Pancreas (tissue), 10 donors: Measurements from ENCODE around the gene SNX7. TPM values are rescaled to one million over a fixed set of nuclear protein-coding genes. Genes with fewer than 3 reads are reported as not detected.
A peak's percentile ranks its signal among the peaks of the same experiment; 100 is the strongest.

Experiments used
- ATAC-seq, 4 donors: fragments of 200-7000 bp; cut with Tn5 transposase; one replicate each; pipeline versions ENCODE4 v1.8.0 to v1.9.1; 2020; ENCODE audit warnings: mild to moderate bottlenecking in 4 of 4, moderate library complexity in 4 of 4
- DNase-seq, 6 donors: peaks; one replicate each; pipeline ENCODE4 v3.0.0-alpha.2; 2020
- FAIRE-seq: peaks from 2 replicates; lab custom pipeline; 2012; peaks lifted over from hg19 to GRCh38; lab: Jason Lieb, UNC
- H3K27ac ChIP-seq, 4 donors: fragments of 200-600 bp; sonication (generic); 1 replicate in 3 of 4; 2 replicates in 1 of 4; pipeline versions ENCODE4 v1.5.0 to v1.8.0; 2020
- H3K27me3 ChIP-seq, 4 donors: fragments of 200-600 bp; one replicate each; pipeline ENCODE4 v1.8.0; 2021
- H3K36me3 ChIP-seq, 3 donors: fragments of 200-600 bp; sonication (generic) in 1 of 3; one replicate each; pipeline versions ENCODE4 v1.5.0 to v1.8.0; 2020 to 2021
- H3K4me1 ChIP-seq, 3 donors: fragments of 200-600 bp; one replicate each; pipeline ENCODE4 v1.8.0; 2021
- H3K4me3 ChIP-seq, 4 donors: fragments of 200-600 bp; sonication (generic) in 2 of 4; one replicate each; pipeline versions ENCODE4 v1.5.0 to v1.8.0; 2020 to 2021
- H3K9me3 ChIP-seq, 4 donors: fragments of 200-600 bp; one replicate each; pipeline ENCODE4 v1.8.0; 2021
- WGBS, 2 donors: extraction: QIAGEN DNeasy Blood & Tissue Kit; methylation state at CpG; one replicate each; pipeline ENCODE4 v1.1.7; 2013; 5-methylcytosine and 5-hydroxymethylcytosine counted together
- intact Hi-C, 3 donors: fragments of 100-400 bp; cut with DNase I; formaldehyde crosslinking; loops; one replicate each; pipeline versions ENCODE4 v1.11.1 to v1.14.2; 2022
- polyA plus RNA-seq, 2 donors: library from polyadenylated mRNA; stranded (reverse); fragments of 200-250 nt; gene quantifications; one replicate each; pipeline ENCODE4 v1.2.3, GENCODE V29; 2013
- total RNA-seq, 6 donors: library from RNA; stranded (reverse); fragmentation: NEBNext Ultra II Directional in 4 of 6; extraction: Animal tissue kit (Norgen Biotek cat#: 25700) in 4 of 6; gene quantifications; one replicate each; pipeline versions ENCODE4 v1.2.1 to v1.2.4, GENCODE V29; 2021 to 2023
- TF ChIP-seq, protein P1 (sequence below), 4 donors: fragments of 200-600 bp; sonication (generic) in 3 of 4; IDR thresholded peaks; one replicate each; pipeline versions ENCODE4 v1.5.0 to v1.8.0; 2021; ENCODE audit warnings: antibody characterized with exemption in 4 of 4
- donor health status: healthy with polysubstance abuse.
- donor health status: DM: no; HTN: no; CAD: no; lungs with moderate emphysema.
- donor health status: DM: no; HTN: no; CAD: no.
- donor health status: control.
- donor health status: control.
- donor health status: Bipolar disorder and iron deficiency.
- donor health status: DM: yes; HTN: yes; CAD: no.
- donor health status: DM: no; HTN: no; CAD: no.
- donor health status: DM: no; HTN: no; CAD: no.
- donor health status: DM: yes; HTN: yes; CAD: no.

Gene SNX7, protein sequence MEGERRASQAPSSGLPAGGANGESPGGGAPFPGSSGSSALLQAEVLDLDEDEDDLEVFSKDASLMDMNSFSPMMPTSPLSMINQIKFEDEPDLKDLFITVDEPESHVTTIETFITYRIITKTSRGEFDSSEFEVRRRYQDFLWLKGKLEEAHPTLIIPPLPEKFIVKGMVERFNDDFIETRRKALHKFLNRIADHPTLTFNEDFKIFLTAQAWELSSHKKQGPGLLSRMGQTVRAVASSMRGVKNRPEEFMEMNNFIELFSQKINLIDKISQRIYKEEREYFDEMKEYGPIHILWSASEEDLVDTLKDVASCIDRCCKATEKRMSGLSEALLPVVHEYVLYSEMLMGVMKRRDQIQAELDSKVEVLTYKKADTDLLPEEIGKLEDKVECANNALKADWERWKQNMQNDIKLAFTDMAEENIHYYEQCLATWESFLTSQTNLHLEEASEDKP
- total RNA-seq = 10 to 100 TPM in 3 of 6 donors, 1 to 10 TPM in 3; 6.6 to 18.3 (median 10.0) TPM
- polyA plus RNA-seq = 1 to 10 TPM; 3.2 to 8.4 TPM

DNA sequence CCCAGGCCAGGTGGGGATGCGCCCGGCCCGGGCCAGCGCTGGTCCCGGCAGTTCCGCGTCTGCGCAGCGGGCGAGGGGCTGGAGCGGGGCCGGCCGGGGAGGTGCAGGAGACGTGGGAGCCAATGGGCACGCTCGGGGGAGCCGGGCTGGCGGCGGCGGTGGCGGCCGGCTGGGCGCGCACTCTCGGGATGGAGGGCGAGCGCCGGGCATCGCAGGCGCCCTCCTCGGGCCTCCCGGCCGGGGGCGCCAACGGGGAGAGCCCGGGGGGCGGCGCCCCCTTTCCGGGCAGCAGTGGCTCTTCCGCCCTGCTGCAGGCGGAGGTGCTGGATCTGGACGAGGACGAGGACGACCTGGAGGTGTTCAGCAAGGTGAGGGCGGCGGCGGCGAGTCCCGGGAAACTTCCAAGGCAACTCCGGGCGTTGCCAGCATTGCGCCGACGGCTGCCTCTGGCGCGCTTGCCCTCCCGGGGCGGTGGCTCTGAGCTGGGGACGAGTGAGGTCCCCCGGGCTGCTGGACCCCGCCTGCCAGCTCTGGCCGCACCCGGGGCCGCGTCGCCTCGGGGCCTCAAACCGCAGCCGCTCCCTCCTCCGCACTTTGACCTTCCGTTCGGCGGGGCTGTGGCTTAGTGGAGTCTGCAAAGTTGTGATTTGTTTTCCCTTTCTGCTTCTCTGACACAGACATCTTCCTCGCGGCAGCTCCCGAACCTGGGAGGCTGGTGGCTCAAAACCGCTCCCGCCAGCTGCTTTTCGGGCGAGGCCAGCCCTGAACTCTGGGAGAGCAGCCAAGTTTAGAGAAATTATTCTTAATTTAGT lies at the start of gene SNX7:
Gene SNX7, plus strand, starts transcription at position 178 of the 812 bp plus-strand sequence. Its CDS starts 11 bp downstream, at position 189.
- TF ChIP-seq, protein P1, sequence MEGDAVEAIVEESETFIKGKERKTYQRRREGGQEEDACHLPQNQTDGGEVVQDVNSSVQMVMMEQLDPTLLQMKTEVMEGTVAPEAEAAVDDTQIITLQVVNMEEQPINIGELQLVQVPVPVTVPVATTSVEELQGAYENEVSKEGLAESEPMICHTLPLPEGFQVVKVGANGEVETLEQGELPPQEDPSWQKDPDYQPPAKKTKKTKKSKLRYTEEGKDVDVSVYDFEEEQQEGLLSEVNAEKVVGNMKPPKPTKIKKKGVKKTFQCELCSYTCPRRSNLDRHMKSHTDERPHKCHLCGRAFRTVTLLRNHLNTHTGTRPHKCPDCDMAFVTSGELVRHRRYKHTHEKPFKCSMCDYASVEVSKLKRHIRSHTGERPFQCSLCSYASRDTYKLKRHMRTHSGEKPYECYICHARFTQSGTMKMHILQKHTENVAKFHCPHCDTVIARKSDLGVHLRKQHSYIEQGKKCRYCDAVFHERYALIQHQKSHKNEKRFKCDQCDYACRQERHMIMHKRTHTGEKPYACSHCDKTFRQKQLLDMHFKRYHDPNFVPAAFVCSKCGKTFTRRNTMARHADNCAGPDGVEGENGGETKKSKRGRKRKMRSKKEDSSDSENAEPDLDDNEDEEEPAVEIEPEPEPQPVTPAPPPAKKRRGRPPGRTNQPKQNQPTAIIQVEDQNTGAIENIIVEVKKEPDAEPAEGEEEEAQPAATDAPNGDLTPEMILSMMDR (IDR thresholded peaks at IDR 0.05) = no peak
- intact Hi-C loops = no loop called here
- ATAC-seq (peak; percentile 96 to 98 (median 98)), FAIRE-seq (no peak), DNase-seq (peak; percentile 84 to 95 (median 92))
- Histone ChIP-seq H3K27me3 (no peaks in the 10 kb centered on the region), H3K36me3 (no peaks in the 10 kb centered on the region), H3K4me1 (peaks cover 4 to 8% (median 5%) of the 10 kb centered on the region in 3 donors), H3K4me3 (peak within 1 kb of the TSS; percentile 50 to 89 (median 76)), H3K27ac (peak within 1 kb of the TSS; percentile 73 to 90 (median 84)), H3K9me3 (no peaks in the 10 kb centered on the region)
- 0% methylated on average over 59 to 80 of the region's 80 CpGs for WGBS, 2 donors

DNA sequence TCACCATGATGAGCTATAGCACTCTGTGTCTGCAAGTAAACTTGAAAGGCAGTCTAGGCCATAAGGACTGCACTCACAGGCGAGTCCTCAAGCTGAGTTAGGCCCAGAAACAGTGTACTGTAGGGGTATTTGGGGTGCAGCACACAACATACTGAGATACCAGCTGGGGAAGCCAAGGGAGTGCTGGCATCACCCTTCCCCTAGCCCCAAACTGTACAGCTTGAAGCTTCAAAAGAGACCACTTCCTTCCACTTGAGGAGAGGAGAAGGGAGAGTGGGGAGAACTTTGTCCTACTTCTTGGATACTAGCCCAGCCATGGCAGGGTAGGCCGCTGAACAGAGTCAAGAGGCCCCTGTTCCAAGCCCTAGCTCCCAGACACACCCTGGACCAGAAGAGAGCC lies 24.2 kb upstream of the SNX7 start:
- FAIRE-seq = no peak
- Histone ChIP-seq H3K36me3 (no peaks in the 10 kb centered on the region), H3K4me3 (no peak overlapping the region), H3K27ac (no peak overlapping the region), H3K27me3 (no peaks in the 10 kb centered on the region), H3K9me3 (no peaks in the 10 kb centered on the region), H3K4me1 (no peaks in the 10 kb centered on the region)
- TF ChIP-seq, protein P1 (IDR thresholded peaks at IDR 0.05) = no peak
- 78 to 80% methylated on average over 2 of the region's 2 CpGs for WGBS, 2 donors
- DNase-seq = no peak
- ATAC-seq = no peak
- intact Hi-C loops = no loop called here

DNA sequence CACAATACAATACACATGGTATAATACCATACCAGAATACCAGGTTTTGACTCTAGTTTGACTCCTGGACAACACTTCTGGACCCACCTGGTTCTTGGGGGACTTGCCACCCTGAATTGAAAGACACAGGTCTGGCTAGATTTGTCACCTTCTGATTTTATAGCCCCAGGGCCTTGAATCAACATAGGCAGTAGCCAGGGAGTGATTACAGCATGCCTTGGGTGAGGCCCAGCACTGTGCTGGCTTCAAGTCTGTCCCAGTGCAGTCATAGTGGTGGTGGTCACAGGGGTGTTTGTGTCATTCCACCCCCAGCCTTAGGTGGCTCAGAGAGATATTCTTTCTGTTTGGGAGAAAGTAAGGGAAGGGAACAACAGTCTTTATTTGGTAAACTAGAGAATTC lies 23.3 kb upstream of the SNX7 start:
- H3K4me3 ChIP-seq = no peak overlapping the region
- TF ChIP-seq, protein P1 (IDR thresholded peaks at IDR 0.05) = no peak
- H3K27me3 ChIP-seq = no peaks in the 10 kb centered on the region
- intact Hi-C loops = no loop called here
- DNase-seq (no peak), FAIRE-seq (no peak), ATAC-seq (no peak)
- no peak overlapping the region for H3K27ac ChIP-seq
- no peaks in the 10 kb centered on the region for H3K4me1 ChIP-seq
- no peaks in the 10 kb centered on the region for H3K9me3 ChIP-seq
- H3K36me3 ChIP-seq = no peaks in the 10 kb centered on the region

DNA sequence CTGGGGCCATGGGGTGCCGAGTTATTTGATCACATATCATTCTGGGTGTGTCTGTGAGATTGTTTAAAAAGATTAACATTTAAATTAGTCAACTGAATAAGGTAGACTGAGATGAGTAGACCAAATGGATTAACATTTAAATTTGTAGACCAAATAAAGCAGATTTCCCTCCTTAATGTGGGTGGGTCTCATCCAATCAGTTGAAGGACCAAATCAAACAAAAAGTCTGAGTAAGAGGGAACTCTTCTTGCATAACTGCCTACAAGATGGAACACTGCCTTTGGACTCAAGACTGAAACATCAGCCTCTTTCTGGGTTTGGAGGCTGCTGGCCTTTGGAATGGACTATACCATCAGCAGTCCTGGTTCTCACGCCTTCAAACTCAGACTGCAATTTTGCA lies 17.0 kb upstream of the SNX7 start:
- H3K36me3 ChIP-seq = no peaks in the 10 kb centered on the region
- 58 to 73% methylated on average over 2 of the region's 2 CpGs for WGBS, 2 donors
- TF ChIP-seq, protein P1 (IDR thresholded peaks at IDR 0.05) = no peak
- no peak overlapping the region for H3K27ac ChIP-seq
- FAIRE-seq (no peak), DNase-seq (no peak), ATAC-seq (no peak)
- no peaks in the 10 kb centered on the region for H3K27me3 ChIP-seq
- no peak overlapping the region for H3K4me3 ChIP-seq
- intact Hi-C loops = no loop called here
- H3K4me1 ChIP-seq = no peaks in the 10 kb centered on the region
- no peaks in the 10 kb centered on the region for H3K9me3 ChIP-seq
